GM10248 (cell line): ENCODE data around the gene C1orf216.

Experiments
- CTCF ChIA-PET: fragments of 300-600 bp; sonication (Branson Sonifier 250); formaldehyde crosslinking; extraction: SDS; loops from one replicate; lab custom pipeline; 2021; ENCODE audit warnings: antibody characterized with exemption; lab: Yijun Ruan, JAX
- POLR2A ChIA-PET: fragments of 350-650 bp; sonication (Branson Sonifier 250); formaldehyde crosslinking; extraction: SDS; loops from one replicate; lab custom pipeline; 2020; ENCODE audit warnings: antibody characterized with exemption; lab: Yijun Ruan, JAX
- DNase-seq: peaks from one replicate; pipeline ENCODE4 v3.0.0; 2012; ENCODE audit errors: extremely low spot score
- CTCF ChIP-seq: IDR thresholded peaks from 2 replicates; pipeline ENCODE4 v1.5.1; 2012; ENCODE audit warnings: mild to moderate bottlenecking, low read depth; ENCODE audit errors: extremely low read depth, missing control alignments, control extremely low read depth

Gene C1orf216

DNA sequence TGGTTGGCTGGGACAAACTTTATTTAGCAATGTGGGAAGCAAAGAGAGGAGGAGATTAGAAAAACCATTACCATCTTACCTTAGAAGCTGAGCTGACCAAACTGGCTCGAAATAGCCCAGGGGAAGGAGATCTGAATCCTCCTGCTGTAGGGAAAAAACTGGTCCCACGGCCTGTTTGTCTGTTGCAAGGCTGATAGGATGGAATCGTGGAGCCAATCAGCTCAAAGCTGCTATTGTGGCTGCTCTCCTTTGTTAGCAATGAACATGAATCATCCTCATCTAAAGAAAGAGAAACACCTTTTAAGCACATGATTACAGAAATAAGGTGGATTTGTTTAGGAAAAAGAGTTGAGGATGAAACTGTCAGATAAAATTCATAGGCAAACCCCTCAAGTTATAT is 29.6 kb upstream of the C1orf216 start:
- ChIA-PET POLR2A (interaction anchor here (0.6 kb wide), 1 partner anchor 341 kb away, joined by 4 read pairs; no protein-coding TSS in a partner anchor), CTCF (interaction anchor here (0.8 to 5.6 kb wide), 8 partner anchors 9 to 180 kb away, joined by 3 to 32 read pairs (median 5); no protein-coding TSS in a partner anchor)
- TF ChIP-seq CTCF = no peak
- no peak for DNase-seq

- POLR2A ChIA-PET = no interaction called here
- no peak for TF ChIP-seq CTCF
- DNase-seq = no peak
- CTCF ChIA-PET = interaction anchor here (0.7 to 5.6 kb wide), 6 partner anchors 11 to 180 kb away, joined by 4 to 32 read pairs (median 8); no protein-coding TSS in a partner anchor
Measured at GRCh38 chr1:35745124-35745730, 26.5 kb upstream of the C1orf216 start.

DNA sequence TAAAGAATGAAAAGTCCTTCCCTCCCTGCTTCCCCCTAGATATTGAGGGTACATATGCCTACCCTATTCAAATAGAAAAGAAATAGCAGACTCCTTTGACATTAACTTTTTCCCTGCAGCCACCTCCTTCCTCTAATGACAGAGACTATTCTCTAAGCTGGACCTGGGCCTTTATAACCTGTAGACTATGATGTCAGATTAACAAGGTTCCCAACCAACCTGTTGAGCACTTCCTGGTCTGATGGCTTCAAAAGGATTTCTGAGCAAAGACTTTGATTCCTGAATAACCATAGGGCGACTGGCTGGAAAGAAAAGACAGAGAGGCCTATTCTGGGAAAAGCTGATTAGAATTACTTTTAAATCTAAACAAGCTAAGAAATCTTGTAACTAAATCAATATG is 18.4 kb upstream of the C1orf216 start:
- CTCF ChIA-PET = interaction anchor here (0.8 to 6.3 kb wide), 13 partner anchors 10 to 884 kb away, joined by 3 to 69 read pairs (median 5); partner anchors contain the start of genes C1orf216 and CLSPN
- no peak for DNase-seq
- no peak for TF ChIP-seq CTCF
- POLR2A ChIA-PET = no interaction called here

DNA sequence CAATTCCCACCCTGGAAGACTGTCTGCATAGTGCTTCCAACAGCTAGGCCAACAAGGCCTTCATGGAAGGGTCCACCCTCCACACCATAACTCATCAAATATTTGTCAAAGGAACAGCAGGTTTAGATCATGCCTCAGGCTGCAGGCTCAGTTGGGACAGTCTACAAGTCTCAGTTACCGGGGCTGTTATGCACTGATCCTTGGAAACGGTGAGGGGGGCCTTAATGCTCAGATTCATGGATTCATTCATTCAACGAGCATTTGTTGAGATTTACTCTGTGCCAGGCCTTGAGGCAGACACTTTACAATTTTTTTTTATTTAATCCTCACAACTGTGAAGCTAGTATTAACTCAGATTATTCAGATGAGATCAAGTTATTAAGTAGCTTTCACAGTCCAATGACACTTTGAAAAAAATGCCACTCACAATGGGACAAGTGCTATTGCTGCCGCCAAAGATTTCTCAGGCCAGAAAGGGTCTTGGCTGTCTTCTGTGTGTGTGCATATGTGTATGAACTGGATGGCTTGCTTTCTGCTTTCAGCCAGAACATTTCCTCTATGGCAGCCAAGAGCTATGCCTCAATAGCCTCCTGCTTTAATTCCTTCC is 8.9 kb upstream of the C1orf216 start:
- DNase-seq = no peak
- POLR2A ChIA-PET = no interaction called here
- CTCF ChIA-PET = interaction anchor here (0.6 to 13.9 kb wide), 45 partner anchors 9 to 910 kb away, joined by 3 to 211 read pairs (median 4); partner anchors contain the start of genes C1orf216, CLSPN, KIAA0319L and NCDN
- no peak for TF ChIP-seq CTCF

- CTCF ChIA-PET = interaction anchor here (0.6 to 13.9 kb wide), 48 partner anchors 10 to 332 kb away, joined by 3 to 211 read pairs (median 4); partner anchors contain the start of genes C1orf216, CLSPN, KIAA0319L and NCDN
- POLR2A ChIA-PET = no interaction called here
- peak; percentile 83 for TF ChIP-seq CTCF
- peak; percentile 63 for DNase-seq
Measured at GRCh38 chr1:35726450-35727433, 8.1 kb upstream of the C1orf216 start.
